AG08396 (cell line): ENCODE data around the gene COL25A1.
"Not testable (repeated sequence)": the region's sequence is repeated elsewhere in the genome, so short reads cannot be mapped to it uniquely, and the experiment has no call there.

Experiments
- DNase-seq: peaks from one replicate; pipeline ENCODE4 v3.0.0; 2012; ENCODE audit warnings: low spot score, mixed read lengths

Gene COL25A1

GRCh38 chr4:109046471-109047201, 255.8 kb downstream of the COL25A1 start:
- DNase-seq: peak; percentile 16

GRCh38 chr4:109044431-109044830, 258.0 kb downstream of the COL25A1 start:
- no peak for DNase-seq

- DNase-seq: no peak
These were observed 259.2 kb downstream of the COL25A1 start for GRCh38 chr4:109043286-109043685.

DNA sequence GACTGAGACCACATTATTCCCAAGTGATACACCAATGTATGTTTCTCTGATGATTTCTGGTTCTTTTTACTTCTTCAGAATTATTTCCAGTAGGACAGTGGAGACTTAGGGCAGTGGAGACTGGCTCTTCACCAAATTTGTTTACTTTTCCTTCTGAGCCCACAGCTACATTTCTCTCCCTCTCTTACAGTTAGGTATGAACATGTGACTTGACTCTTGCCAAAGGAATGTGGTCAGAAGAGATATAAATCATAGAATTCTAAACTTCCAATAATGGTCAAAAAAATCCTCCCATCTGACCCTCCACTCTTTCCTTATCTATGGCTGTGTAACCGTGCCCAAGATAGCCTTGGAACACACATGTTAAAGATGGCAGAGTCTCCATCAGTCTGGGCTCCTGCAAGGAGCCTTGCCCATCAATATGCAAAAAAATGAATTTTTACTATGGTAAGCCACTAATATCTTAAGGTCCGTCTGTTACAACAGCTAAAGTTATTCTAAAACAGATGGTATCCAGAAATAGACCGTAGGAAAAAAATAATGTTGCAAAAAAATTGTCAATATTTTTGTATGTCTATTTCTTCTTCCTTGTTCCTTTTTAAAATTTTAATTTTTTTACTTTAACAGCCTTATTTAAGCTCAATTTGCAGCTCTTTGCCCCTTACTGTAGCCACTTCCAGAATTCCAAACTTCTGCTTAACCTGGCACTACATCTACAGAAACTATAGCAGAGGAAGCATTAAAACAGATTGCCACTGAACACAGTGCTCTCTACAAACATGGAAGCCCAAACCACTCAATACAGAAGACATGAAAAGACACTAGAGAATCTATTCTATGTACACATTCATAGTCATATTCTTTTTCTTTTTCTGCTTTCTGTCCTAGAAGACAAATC, 260.7 kb downstream of the COL25A1 start:
- no peak for DNase-seq

- DNase-seq: no peak
These were observed 262.0 kb downstream of the COL25A1 start for GRCh38 chr4:109040441-109040840.

DNA sequence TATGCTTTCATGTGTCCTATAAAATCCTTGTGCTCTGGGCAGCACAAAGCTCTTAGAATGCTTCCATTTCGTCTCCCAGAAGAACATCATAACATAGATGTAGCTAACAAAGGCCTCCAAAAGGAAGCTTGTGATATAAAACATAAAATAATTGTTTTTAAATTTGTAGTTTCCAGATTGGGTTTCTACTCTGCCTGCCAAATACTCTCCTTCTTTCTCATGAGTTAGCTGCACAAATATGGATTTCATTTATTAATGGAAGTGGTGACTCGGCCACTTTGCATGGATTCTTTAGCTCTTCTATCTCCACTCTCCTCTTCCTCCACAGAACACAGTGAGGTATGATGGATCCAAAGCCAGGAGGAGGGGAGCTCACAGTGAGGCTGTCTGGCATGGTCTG, 265.4 kb downstream of the COL25A1 start:
- no peak for DNase-seq

GRCh38 chr4:109033993-109034392, 268.5 kb downstream of the COL25A1 start:
- DNase-seq: no peak

- no peak for DNase-seq
These were observed 269.8 kb downstream of the COL25A1 start for GRCh38 chr4:109032671-109033070.

DNA sequence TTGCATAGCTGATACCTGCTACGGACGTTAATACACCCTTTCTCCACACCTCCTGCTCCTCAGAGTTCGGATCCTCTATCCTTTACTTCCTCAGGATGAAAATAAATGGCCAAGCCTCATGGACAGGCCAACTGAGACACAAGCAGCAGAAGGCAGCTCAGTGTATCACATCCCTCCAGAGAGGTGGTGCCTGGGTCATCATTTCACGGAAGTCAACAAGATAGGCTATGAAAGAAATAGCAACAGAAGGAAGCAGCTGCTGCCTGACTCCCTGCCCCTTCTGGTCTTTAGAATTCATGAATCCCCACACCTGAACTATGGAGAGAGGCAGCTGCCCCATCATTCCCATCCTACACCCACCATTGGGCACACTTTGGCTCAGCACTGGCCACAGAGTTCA, 272.5 kb downstream of the COL25A1 start:
- no peak for DNase-seq

- DNase-seq: no peak
These were observed 275.4 kb downstream of the COL25A1 start for GRCh38 chr4:109027016-109027500.

- DNase-seq: no peak
These were observed 275.9 kb downstream of the COL25A1 start for GRCh38 chr4:109026588-109026987.

GRCh38 chr4:109025471-109026076, 276.9 kb downstream of the COL25A1 start:
- no peak for DNase-seq

- no peak for DNase-seq
These were observed 279.5 kb downstream of the COL25A1 start for GRCh38 chr4:109022961-109023360.

- not testable (repeated sequence) for DNase-seq
These were observed 280.8 kb downstream of the COL25A1 start for GRCh38 chr4:109021630-109022029.

- no peak for DNase-seq
These were observed 281.6 kb downstream of the COL25A1 start for GRCh38 chr4:109020861-109021260.

DNA sequence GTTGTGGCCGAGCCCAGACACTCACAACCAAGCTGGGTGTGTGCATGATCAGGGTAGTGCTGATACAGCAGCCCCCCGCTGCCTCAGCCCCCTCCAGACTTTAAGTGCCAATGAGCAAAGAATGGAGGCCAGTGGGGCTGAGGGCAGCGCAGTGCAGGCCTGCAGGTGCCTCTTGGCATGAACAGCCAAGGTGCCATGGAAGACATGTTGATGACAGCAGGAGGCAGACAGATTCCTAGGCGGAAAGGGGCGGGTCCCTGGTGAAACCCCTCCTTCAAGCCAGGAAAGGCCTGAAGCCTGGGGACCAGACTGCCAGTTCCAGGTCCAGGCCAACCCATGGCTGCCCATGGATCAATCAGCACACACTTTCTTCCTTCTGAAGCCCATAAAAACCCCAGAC, 286.3 kb downstream of the COL25A1 start:
- no peak for DNase-seq

DNA sequence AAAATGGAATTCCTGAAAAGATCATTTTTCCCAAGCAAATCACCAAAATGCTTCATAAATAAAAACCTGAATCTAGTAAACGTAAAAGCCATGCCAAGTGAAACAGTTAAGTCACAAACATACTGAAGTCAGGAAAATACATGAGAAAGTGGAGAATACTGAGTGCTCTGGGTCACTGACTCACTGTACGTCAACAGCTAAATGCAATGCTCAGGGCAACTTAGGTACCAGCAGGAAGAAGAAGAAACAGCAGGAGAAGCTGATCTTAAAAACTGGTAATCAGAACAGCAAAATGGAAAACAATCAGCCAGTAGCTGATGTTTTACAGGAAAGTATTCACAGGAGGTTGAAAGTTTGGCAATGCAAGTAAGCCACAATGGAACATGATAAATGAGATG, 287.0 kb downstream of the COL25A1 start:
- DNase-seq: no peak

GRCh38 chr4:109014593-109015412, 287.7 kb downstream of the COL25A1 start:
- no peak for DNase-seq

DNA sequence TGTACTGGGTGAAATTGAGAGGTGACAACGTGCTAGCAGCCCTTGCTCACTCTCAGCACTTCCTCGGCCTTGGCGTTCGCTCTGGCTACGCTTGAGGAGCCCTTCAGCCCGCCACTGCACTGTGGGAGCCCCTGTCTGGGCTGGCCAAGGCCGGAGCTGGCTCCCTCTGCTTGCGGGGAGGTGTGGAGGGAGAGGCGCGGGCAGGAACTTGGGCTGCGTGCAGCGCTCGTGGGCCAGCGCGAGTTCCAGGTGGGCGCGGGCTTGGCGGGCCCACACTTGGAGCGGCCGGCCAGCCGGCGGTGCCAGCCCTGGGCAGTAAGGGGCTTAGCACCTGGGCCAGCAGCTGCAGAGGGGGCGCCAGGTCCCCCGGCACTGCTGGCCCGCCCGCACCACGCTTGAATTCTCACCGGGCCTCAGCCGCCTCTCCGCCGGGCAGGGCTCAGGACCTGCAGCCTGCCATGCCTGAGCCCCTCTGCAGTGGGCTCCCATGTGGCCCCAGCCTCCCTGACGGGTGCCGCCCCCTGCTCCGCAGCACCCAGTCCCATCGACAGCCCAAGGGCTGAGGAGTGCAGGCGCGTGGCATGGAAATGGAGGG, 290.1 kb downstream of the COL25A1 start:
- DNase-seq: no peak

DNA sequence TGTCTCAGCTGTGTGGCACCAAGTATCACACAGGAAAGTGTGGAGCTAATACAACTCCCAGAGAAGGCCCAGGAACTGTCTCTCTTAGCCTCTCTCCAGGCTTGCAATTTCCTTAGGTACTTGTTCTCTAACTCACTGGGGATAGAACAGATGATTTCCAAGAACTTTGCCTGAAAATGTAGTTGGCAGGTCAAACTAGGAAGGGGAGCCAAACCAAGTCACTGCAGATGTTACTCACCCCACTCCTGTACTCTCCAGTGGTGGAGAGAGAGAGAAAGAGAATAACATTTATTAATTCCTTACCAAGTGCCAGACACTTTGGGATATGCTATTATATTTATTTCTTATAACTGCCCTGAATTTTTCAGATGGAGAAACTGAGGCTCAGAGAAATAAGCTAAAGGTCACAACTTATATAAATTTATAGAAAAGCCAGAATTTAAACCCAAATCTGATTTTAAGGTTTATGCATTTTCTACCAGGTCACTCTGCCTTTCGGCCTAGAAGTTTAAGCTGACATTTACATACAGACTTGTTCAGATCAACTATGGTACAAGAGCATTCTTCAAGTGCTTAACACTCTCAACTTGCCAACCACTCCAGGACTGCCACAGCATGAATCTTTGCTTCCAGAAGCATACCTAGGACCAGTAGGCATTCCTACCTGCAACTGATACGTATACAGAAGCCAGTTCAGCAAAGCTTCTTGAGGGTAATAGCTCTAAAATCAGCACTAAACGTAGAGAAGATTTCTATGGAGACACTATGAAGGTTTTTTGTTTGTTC, 291.0 kb downstream of the COL25A1 start:
- no peak for DNase-seq

GRCh38 chr4:109010521-109010920, 291.9 kb downstream of the COL25A1 start:
- no peak for DNase-seq
